ENCODE measurements around the gene CCNJL. TPM values are rescaled to one million over a fixed set of nuclear protein-coding genes. Genes with fewer than 3 reads are reported as not detected.

CCNJL gene
- total and polyA plus RNA-seq, 12 donors = 1.2 to 10.6 (median 4.3) TPM

DNA sequence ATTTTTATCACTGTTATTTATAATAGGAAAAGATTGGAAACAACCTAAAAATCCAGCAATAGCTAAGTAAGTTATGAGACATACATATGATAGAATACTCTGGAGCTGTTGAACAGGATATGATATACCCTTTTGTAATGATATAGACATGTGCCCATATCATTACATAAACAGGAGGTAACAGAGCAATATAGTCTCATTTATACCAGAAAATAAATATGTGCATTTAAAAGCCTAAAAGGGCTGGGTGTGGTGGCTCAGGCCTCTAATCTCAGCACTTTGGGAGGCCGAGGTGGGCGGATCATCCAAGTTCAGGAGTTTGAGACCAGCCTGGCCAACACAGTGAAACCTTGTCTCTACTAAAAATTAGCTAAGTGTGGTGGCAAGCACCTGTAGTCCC is 85.4 kb downstream of the CCNJL start:
- H3K9me3 ChIP-seq (replicated peaks in 1 of 3) = no peaks in the 10 kb centered on the region
- H3K4me3 ChIP-seq = no peak overlapping the region
- intact Hi-C loops (cut with DNase I) = no loop called here
- no peak for DNase-seq
- no peaks in the 10 kb centered on the region for H3K36me3 ChIP-seq (replicated peaks in 1 of 2)
- H3K4me1 ChIP-seq (replicated peaks in 1 of 2) = peaks cover 0 to 13% of the 10 kb centered on the region in 2 donors
- no peak for TF ChIP-seq POLR2A (IDR thresholded peaks at IDR 0.05)
- TF ChIP-seq, protein P1, sequence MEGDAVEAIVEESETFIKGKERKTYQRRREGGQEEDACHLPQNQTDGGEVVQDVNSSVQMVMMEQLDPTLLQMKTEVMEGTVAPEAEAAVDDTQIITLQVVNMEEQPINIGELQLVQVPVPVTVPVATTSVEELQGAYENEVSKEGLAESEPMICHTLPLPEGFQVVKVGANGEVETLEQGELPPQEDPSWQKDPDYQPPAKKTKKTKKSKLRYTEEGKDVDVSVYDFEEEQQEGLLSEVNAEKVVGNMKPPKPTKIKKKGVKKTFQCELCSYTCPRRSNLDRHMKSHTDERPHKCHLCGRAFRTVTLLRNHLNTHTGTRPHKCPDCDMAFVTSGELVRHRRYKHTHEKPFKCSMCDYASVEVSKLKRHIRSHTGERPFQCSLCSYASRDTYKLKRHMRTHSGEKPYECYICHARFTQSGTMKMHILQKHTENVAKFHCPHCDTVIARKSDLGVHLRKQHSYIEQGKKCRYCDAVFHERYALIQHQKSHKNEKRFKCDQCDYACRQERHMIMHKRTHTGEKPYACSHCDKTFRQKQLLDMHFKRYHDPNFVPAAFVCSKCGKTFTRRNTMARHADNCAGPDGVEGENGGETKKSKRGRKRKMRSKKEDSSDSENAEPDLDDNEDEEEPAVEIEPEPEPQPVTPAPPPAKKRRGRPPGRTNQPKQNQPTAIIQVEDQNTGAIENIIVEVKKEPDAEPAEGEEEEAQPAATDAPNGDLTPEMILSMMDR (IDR thresholded peaks at IDR 0.05) = no peak
- no peaks in the 10 kb centered on the region for H3K27me3 ChIP-seq
- H3K27ac ChIP-seq = no peak overlapping the region
- WGBS, 4 donors = 94 to 100% (median 95%) methylated on average over 2 of the region's 2 CpGs

DNA sequence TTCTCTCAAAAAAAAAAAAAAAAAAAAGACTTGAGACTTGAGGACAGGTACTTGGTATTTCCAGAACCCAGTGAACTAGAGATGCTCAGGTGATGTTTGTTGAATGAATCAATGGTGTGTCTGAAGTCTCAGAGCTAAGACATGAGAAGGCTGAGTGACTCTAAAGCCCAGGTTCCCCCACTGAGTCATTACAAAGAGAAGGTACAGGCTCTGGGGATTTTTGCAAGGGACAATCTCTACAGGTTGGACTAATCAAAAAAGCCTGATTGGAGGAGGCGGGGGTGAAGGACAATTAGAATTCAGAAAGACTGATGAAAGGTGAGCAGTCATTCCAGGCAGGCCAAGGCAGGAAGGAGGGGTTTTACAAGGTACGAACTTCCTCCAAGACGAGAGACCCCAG is 91.3 kb downstream of the CCNJL start:
- WGBS, 4 donors = 87 to 96% (median 93%) methylated on average over 3 of the region's 3 CpGs
- no peaks in the 10 kb centered on the region for H3K9me3 ChIP-seq (replicated peaks in 1 of 3)
- TF ChIP-seq, protein P1 (IDR thresholded peaks at IDR 0.05) = no peak
- TF ChIP-seq POLR2A (IDR thresholded peaks at IDR 0.05) = no peak

DNA sequence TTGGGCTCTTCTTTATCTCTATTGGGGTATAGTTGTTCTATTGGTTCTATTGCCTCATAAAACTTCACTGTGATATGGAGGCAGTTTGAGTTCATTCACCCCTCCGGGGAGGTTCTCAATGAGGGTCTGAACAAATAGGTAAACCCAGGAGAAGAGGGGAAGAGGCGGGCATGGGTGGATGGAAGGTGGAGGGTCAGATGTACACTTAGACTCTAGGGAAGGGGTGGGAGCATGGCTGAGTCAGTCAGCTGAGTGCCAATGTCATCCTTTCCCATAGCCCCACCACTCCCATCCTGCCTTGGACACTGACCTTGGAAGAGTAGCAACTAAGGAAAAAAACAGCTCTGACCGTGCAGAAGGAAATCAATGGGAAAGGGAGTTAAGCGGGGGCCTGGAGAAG is 93.0 kb downstream of the CCNJL start:
- Histone ChIP-seq H3K4me3 (no peak overlapping the region), H3K36me3 (replicated peaks in 1 of 2) (no peaks in the 10 kb centered on the region), H3K9me3 (replicated peaks in 1 of 3) (no peaks in the 10 kb centered on the region), H3K27ac (no peak overlapping the region), H3K27me3 (no peaks in the 10 kb centered on the region), H3K4me1 (replicated peaks in 1 of 2) (no peaks in the 10 kb centered on the region)
- intact Hi-C loops (cut with DNase I) = no loop called here
- no peak for DNase-seq
- WGBS, 4 donors = 58 to 62% (median 61%) methylated on average over 4 of the region's 4 CpGs
- TF ChIP-seq, protein P1 (IDR thresholded peaks at IDR 0.05) = no peak
- no peak for TF ChIP-seq POLR2A (IDR thresholded peaks at IDR 0.05)

More for the DNA sequence above, 91.3 kb downstream of the CCNJL start:
- DNase-seq = no peak
- Histone ChIP-seq H3K27me3 (no peaks in the 10 kb centered on the region), H3K27ac (no peak overlapping the region), H3K36me3 (replicated peaks in 1 of 2) (no peaks in the 10 kb centered on the region), H3K4me1 (replicated peaks in 1 of 2) (no peaks in the 10 kb centered on the region), H3K4me3 (no peak overlapping the region)
- intact Hi-C loops (cut with DNase I) = no loop called here

DNA sequence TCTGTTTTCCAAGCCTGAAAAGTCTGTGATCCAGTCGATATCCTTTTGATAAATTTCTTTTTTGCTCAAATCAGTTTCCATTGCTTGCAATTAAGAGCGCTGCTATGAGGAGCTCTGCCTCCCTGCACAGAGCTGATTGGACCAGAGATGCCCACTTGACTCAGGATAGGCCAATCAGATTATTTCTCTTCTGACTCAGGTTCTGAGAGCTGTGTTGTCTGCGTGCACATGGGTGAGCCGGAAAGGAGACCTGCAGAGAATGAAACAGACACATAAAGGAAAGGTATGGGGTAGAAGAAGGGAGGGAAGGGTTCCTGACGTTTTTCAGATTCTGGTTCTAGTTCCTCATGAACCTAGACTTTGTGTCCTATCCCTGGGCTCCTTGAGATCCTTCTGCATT is 98.8 kb downstream of the CCNJL start:
- Histone ChIP-seq H3K27me3 (no peaks in the 10 kb centered on the region), H3K4me1 (replicated peaks in 1 of 2) (no peaks in the 10 kb centered on the region), H3K36me3 (replicated peaks in 1 of 2) (no peaks in the 10 kb centered on the region), H3K27ac (no peak overlapping the region), H3K9me3 (replicated peaks in 1 of 3) (no peaks in the 10 kb centered on the region), H3K4me3 (no peak overlapping the region)
- TF ChIP-seq, protein P1 (IDR thresholded peaks at IDR 0.05) = no peak
- TF ChIP-seq POLR2A (IDR thresholded peaks at IDR 0.05) = no peak
- DNase-seq = peak in 6 of 7 donors; percentile 34 to 62 (median 42)
- intact Hi-C loops (cut with DNase I) = no loop called here
- WGBS, 4 donors = 47 to 71% (median 66%) methylated on average over 5 of the region's 5 CpGs
